ENCODE results near the gene TPRX2.

- TF ChIP-seq, protein P1, sequence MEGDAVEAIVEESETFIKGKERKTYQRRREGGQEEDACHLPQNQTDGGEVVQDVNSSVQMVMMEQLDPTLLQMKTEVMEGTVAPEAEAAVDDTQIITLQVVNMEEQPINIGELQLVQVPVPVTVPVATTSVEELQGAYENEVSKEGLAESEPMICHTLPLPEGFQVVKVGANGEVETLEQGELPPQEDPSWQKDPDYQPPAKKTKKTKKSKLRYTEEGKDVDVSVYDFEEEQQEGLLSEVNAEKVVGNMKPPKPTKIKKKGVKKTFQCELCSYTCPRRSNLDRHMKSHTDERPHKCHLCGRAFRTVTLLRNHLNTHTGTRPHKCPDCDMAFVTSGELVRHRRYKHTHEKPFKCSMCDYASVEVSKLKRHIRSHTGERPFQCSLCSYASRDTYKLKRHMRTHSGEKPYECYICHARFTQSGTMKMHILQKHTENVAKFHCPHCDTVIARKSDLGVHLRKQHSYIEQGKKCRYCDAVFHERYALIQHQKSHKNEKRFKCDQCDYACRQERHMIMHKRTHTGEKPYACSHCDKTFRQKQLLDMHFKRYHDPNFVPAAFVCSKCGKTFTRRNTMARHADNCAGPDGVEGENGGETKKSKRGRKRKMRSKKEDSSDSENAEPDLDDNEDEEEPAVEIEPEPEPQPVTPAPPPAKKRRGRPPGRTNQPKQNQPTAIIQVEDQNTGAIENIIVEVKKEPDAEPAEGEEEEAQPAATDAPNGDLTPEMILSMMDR (IDR thresholded peaks at IDR 0.05; ENCODE audit: low read length) = no peak
- TF ChIP-seq EZH2 (optimal IDR thresholded peaks at IDR 0.05; ENCODE audit: low read depth, low read length) = no peak
These were observed 1.7 kb downstream of the TPRX2 start for GRCh38 chr19:47860602-47861297.

Data from MM.1S (cell line).